ENCODE measurements around the gene MDFIC.
A peak's percentile ranks its signal among the peaks of the same experiment; 100 is the strongest.

The MDFIC gene

GRCh38 chr7:115032715-115033703 lies 111.1 kb downstream of the MDFIC start:
- TF ChIP-seq, protein P1, sequence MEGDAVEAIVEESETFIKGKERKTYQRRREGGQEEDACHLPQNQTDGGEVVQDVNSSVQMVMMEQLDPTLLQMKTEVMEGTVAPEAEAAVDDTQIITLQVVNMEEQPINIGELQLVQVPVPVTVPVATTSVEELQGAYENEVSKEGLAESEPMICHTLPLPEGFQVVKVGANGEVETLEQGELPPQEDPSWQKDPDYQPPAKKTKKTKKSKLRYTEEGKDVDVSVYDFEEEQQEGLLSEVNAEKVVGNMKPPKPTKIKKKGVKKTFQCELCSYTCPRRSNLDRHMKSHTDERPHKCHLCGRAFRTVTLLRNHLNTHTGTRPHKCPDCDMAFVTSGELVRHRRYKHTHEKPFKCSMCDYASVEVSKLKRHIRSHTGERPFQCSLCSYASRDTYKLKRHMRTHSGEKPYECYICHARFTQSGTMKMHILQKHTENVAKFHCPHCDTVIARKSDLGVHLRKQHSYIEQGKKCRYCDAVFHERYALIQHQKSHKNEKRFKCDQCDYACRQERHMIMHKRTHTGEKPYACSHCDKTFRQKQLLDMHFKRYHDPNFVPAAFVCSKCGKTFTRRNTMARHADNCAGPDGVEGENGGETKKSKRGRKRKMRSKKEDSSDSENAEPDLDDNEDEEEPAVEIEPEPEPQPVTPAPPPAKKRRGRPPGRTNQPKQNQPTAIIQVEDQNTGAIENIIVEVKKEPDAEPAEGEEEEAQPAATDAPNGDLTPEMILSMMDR (IDR thresholded peaks at IDR 0.05; ENCODE audit: extremely low read depth, insufficient read depth, missing control alignments) = no peak
- no peak for DNase-seq (ENCODE audit: low spot score)
- in situ Hi-C loops (cut with MboI; ENCODE audit: low pct_unique_long_range_greater_than_20kb, low sequenced_read_pairs, unreplicated experiment) = no loop called here

DNA sequence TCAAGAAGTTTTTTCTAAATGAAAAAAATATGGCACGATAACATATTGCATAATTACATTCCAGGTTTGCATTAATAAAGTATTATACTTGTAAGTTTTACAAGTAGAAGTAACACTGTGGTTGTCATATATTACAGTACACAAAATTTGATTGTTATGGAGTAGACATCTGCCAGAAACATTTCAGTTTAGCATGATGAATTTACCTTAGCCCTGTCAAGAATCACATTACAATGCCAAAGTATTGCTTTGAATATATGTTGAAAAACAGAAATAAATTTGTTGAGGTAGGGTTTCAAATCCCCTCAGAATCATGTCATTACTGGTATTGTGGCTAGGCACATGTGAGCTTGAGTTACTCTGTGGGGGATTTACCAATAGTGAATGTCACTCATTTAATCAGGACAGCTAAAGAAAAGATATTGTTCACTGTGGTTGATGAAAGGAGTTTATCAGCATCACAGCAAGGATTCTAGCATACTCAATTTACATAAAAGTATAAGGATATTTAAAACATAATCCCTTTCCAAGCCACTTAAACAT lies 112.1 kb downstream of the MDFIC start:
- TF ChIP-seq, protein P1 (IDR thresholded peaks at IDR 0.05; ENCODE audit: extremely low read depth, insufficient read depth, missing control alignments) = no peak
- DNase-seq (ENCODE audit: low spot score) = peak; percentile 31
- in situ Hi-C loops (cut with MboI; ENCODE audit: low pct_unique_long_range_greater_than_20kb, low sequenced_read_pairs, unreplicated experiment) = no loop called here

DNA sequence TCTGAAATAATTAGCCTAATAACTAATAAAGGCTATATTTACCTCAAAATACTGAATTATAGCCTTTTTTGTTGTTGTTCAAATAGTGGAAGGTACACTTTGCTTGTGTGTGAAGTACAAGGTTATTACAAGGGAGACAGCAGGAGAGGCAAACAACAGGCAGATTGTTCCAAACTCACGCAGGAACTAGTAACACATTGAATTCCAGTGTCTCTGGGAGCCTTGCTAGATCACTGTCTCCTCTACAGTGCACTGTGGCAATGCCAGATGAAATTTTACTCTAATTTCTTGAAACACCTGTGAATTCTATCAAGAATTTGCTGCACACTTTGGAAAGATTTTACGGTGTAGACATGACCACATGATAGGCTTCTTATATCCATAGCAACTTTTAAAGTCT lies 112.6 kb downstream of the MDFIC start:
- DNase-seq (ENCODE audit: low spot score) = no peak
- in situ Hi-C loops (cut with MboI; ENCODE audit: low pct_unique_long_range_greater_than_20kb, low sequenced_read_pairs, unreplicated experiment) = no loop called here

GRCh38 chr7:115037128-115037802 lies 115.4 kb downstream of the MDFIC start:
- TF ChIP-seq, protein P1 (IDR thresholded peaks at IDR 0.05; ENCODE audit: extremely low read depth, insufficient read depth, missing control alignments) = no peak

More for the DNA sequence above, 112.6 kb downstream of the MDFIC start:
- TF ChIP-seq, protein P1 (IDR thresholded peaks at IDR 0.05; ENCODE audit: extremely low read depth, insufficient read depth, missing control alignments) = no peak

GRCh38 chr7:115038158-115038557 lies 116.3 kb downstream of the MDFIC start:
- in situ Hi-C loops (cut with MboI; ENCODE audit: low pct_unique_long_range_greater_than_20kb, low sequenced_read_pairs, unreplicated experiment) = no loop called here
- no peak for DNase-seq (ENCODE audit: low spot score)
- TF ChIP-seq, protein P1 (IDR thresholded peaks at IDR 0.05; ENCODE audit: extremely low read depth, insufficient read depth, missing control alignments) = no peak

More at GRCh38 chr7:115037128-115037802, 115.4 kb downstream of the MDFIC start:
- DNase-seq (ENCODE audit: low spot score) = no peak
- in situ Hi-C loops (cut with MboI; ENCODE audit: low pct_unique_long_range_greater_than_20kb, low sequenced_read_pairs, unreplicated experiment) = no loop called here

DNA sequence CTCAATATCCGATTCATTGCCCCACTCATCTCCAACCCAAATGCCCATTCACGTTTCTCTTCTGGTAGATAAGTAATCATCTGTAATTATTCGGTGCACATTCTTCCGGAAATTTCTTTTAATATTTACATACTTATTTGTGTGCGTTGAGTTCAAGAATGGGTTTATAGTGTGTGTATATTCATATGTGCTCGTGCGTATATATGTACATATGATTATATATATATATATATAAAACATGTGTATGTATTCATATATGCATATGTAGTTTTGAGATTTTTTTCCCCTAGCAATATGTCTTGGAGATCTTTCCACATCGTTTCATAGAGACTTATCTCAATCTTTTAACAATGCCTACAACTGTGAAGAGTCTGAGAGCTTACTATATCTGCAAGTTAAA lies 118.2 kb downstream of the MDFIC start:
- no peak for DNase-seq (ENCODE audit: low spot score)
- in situ Hi-C loops (cut with MboI; ENCODE audit: low pct_unique_long_range_greater_than_20kb, low sequenced_read_pairs, unreplicated experiment) = no loop called here
- TF ChIP-seq, protein P1 (IDR thresholded peaks at IDR 0.05; ENCODE audit: extremely low read depth, insufficient read depth, missing control alignments) = no peak
